DMS114 treated with DMSO at 0.1 percent for 48 hours (cell line): ENCODE measurements around the gene PDE11A.

Experiments
- DNase-seq: peaks from one replicate; lab custom pipeline; 2025; ENCODE audit not compliant: unreplicated experiment; lab: John Stamatoyannopoulos, UW

PDE11A gene

GRCh38 chr2:177584030-177584692 is 488.4 kb downstream of the PDE11A start:
- no peak for DNase-seq

GRCh38 chr2:177582000-177582399 is 490.6 kb downstream of the PDE11A start:
- no peak for DNase-seq

- no peak for DNase-seq
Observed at GRCh38 chr2:177579486-177580036, 493.0 kb downstream of the PDE11A start.

DNA sequence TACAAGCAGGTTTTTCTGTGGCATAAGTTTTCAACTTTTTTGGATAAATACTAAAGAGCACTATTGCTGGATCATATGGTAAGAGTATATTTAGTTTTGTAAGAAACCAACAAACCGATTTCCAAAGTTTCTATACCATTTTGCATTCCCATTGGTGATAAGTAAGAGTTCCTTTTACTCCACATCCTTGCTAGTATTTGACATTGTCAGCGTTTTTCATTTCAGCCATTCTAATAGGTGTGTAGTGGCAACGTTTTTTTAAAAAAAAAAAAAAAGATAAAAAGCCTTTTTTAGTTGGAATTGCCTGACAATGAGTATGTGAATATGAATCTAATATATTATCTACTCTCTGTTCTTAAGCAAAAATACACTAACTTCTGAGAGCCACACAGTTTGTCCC is 494.1 kb downstream of the PDE11A start:
- no peak for DNase-seq

- DNase-seq, result no peak
Observed at GRCh38 chr2:177577075-177577474, 495.5 kb downstream of the PDE11A start.

GRCh38 chr2:177575358-177575757 is 497.2 kb downstream of the PDE11A start:
- no peak for DNase-seq

DNA sequence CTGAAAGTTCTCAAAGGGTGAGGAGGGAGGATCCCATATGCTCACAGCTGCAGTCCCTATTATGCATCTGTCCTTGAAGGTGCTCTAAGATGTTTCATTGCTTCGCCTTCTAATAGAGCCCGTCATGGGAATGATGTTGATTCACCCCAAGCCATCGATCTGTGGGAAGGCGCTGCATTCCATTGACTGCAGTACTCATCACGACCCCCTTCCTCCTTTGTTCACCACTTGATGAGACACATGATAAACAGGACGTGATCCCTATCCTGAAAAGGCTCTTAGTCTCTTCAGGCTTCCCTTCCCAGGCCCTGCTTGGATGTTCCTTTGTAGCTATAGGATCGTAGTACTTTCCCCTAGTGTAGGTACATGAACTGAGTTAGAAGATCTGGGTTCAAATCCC is 498.2 kb downstream of the PDE11A start:
- no peak for DNase-seq
